KMS-11 (cell line): ENCODE results near the gene CABP2.

Source experiments
- H2AFZ ChIP-seq: fragments of 200-600 bp; sonication (generic); 2 replicates; pipeline ENCODE4 v1.6.1; 2016; ENCODE audit warnings: antibody characterized with exemption, mixed run types, low read depth
- H3K27ac ChIP-seq: fragments of 200-600 bp; sonication (generic); 2 replicates; pipeline ENCODE4 v1.6.1; 2016; ENCODE audit warnings: mild to moderate bottlenecking, mixed run types
- H3K27me3 ChIP-seq: fragments of 200-600 bp; sonication (generic); 2 replicates; pipeline ENCODE4 v1.6.1; 2017; ENCODE audit warnings: mild to moderate bottlenecking, low read depth, mixed run types, moderate library complexity; ENCODE audit not compliant: insufficient read depth
- H3K36me3 ChIP-seq: fragments of 200-600 bp; sonication (generic); 2 replicates; pipeline ENCODE4 v1.6.1; 2017; ENCODE audit warnings: mild to moderate bottlenecking, mixed run types; ENCODE audit not compliant: insufficient read depth
- H3K4me1 ChIP-seq: fragments of 200-600 bp; sonication (generic); 2 replicates; pipeline ENCODE4 v1.6.1; 2016; ENCODE audit warnings: mild to moderate bottlenecking, low read depth, mixed run types; ENCODE audit not compliant: poor library complexity, severe bottlenecking
- H3K4me2 ChIP-seq: fragments of 200-600 bp; sonication (generic); 2 replicates; pipeline ENCODE4 v1.7.0; 2016; ENCODE audit warnings: mild to moderate bottlenecking, mixed run types
- H3K4me3 ChIP-seq: fragments of 200-600 bp; sonication (generic); IDR thresholded peaks from 2 replicates; pipeline ENCODE4 v1.6.1; 2017; ENCODE audit warnings: low read depth, low read length, mixed read lengths; ENCODE audit not compliant: insufficient read depth
- H3K79me2 ChIP-seq: fragments of 200-600 bp; sonication (generic); 2 replicates; pipeline ENCODE4 v1.6.1; 2016; ENCODE audit warnings: low read depth, mixed run types; ENCODE audit not compliant: insufficient read depth
- H3K9ac ChIP-seq: fragments of 200-600 bp; sonication (generic); 2 replicates; pipeline ENCODE4 v1.6.1; 2016; ENCODE audit warnings: mild to moderate bottlenecking, mixed run types
- H4K20me1 ChIP-seq: fragments of 200-600 bp; sonication (generic); 2 replicates; pipeline ENCODE4 v1.6.1; 2016; ENCODE audit warnings: mild to moderate bottlenecking, mixed run types; ENCODE audit not compliant: insufficient read depth
- CTCF ChIP-seq: fragments of 200-600 bp; sonication (generic); conservative IDR thresholded peaks from 2 replicates; pipeline ENCODE4 v1.6.1; 2017; ENCODE audit warnings: low read depth, mild to moderate bottlenecking, antibody characterized with exemption, low read length, moderate library complexity, mixed read lengths

Gene CABP2

DNA sequence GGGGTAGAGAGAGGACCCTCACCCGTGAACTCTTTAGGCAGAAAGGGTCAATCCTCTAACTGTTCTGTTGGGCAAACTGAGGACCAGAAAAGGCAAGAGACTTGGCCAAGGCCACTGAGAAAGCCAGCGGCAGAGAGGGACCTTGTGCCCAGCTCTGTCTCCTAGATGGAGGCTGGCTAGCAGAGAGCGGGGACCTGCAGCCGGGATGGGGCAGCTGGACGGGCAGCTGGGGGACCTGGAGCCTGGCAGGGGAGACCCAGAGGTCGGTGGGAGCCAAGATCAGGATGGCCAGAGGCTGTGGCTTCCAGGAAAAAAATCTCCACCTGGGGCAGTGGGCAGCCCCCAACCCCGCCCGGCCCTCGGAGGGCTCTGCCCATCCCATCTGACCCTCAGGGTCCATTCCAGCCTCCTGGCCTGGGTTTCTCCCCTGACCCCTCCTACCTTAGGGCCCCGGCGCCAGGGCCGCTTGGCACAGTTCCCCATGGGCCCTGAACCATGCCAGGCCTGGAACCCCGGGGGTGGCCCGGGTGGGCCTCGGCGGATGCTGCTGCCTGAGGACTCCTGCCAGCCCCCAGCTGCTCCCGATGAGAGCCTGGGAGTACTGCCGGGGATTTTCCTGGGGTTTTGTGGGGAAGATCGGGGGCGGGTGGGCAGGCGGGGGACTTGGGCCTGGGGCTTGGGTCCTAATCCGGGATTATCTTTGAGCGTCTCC is at the start of gene CABP2:
Gene CABP2, minus strand, starts transcription at position 603 of the 712 bp plus-strand sequence. Its CDS starts 120 bp downstream, at position 483.
- Histone ChIP-seq H4K20me1 (no peaks in the 10 kb centered on the region), H2AFZ (no peak within 1 kb of the TSS), H3K4me2 (no peak within 1 kb of the TSS), H3K79me2 (no peaks in the 10 kb centered on the region), H3K27ac (no peak within 1 kb of the TSS), H3K27me3 (peaks cover 21% of the 10 kb centered on the region; the same call in 1 of the 2 replicates), H3K4me3 (no peak within 1 kb of the TSS), H3K4me1 (no peaks in the 10 kb centered on the region), H3K9ac (no peak within 1 kb of the TSS), H3K36me3 (no peaks in the 10 kb centered on the region)
- no peak for TF ChIP-seq CTCF

DNA sequence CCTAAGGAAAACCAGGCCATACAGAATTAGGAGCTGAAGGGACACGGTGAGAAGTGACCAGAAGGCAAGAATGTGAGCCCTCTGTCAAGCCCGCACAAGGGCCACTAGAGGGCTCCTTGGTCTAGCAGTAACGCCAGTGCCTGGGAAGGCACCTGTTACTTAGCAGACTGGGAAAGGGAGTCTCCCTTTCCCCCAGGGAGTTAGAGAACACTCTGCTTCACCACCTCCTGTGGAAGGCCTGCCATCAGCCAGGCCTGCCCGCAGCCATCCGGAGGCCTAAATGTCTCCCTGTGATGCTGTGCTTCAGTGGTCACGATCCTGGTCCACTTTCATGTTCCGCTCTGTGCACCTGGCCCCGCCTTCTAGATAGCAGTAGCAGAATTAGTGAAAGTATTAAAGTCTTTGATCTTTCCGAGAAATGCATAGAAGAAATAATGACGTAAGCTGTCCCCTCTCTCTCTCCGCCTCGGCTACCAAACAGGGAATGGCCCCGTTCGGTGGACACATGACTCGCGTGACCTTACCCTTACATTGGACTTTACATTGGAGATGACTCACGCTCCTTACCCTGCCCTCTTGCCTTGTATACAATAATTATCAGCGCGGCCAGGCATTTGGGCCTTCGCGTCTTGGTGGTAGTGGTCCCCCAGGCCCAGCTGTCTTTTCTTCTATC is 49.6 kb upstream of the CABP2 start:
- Histone ChIP-seq H2AFZ (0 out of 2 replicates have a peak overlapping the region, but pooled peaks have one; percentile 3), H3K27ac (no peak overlapping the region), H3K36me3 (no peaks in the 10 kb centered on the region), H3K27me3 (peaks cover 5% of the 10 kb centered on the region; the same call in 1 of the 2 replicates), H3K4me2 (no peak overlapping the region), H4K20me1 (no peaks in the 10 kb centered on the region), H3K79me2 (no peaks in the 10 kb centered on the region), H3K4me3 (no peak overlapping the region), H3K4me1 (no peaks in the 10 kb centered on the region), H3K9ac (no peak overlapping the region)
- TF ChIP-seq CTCF, result peak; percentile 64

- Histone ChIP-seq H3K27ac (no peak overlapping the region), H3K4me2 (no peak overlapping the region), H3K79me2 (no peaks in the 10 kb centered on the region), H3K9ac (no peak overlapping the region), H3K4me3 (no peak overlapping the region), H2AFZ (no peak overlapping the region), H4K20me1 (no peaks in the 10 kb centered on the region), H3K27me3 (peaks cover 3% of the 10 kb centered on the region; the same call in 1 of the 2 replicates), H3K4me1 (no peaks in the 10 kb centered on the region), H3K36me3 (no peaks in the 10 kb centered on the region)
- no peak for TF ChIP-seq CTCF
Measured at GRCh38 chr11:67572305-67572704, 49.1 kb upstream of the CABP2 start.

- no peak overlapping the region for H3K4me3 ChIP-seq
- H3K9ac ChIP-seq, result no peak overlapping the region
- no peaks in the 10 kb centered on the region for H3K36me3 ChIP-seq
- H3K27me3 ChIP-seq, result peaks cover 3% of the 10 kb centered on the region; the same call in 1 of the 2 replicates
- H3K4me2 ChIP-seq, result no peak overlapping the region
- H3K27ac ChIP-seq, result no peak overlapping the region
- no peaks in the 10 kb centered on the region for H4K20me1 ChIP-seq
- H3K4me1 ChIP-seq, result no peaks in the 10 kb centered on the region
- no peak for TF ChIP-seq CTCF
- H2AFZ ChIP-seq, result no peak overlapping the region
- H3K79me2 ChIP-seq, result no peaks in the 10 kb centered on the region
Measured at GRCh38 chr11:67571443-67571842, 48.2 kb upstream of the CABP2 start.
